Prostate gland (tissue), 2 donors: ENCODE data around the gene OR2V2.
"Not testable (repeated sequence)": the region's sequence is repeated elsewhere in the genome, so short reads cannot be mapped to it uniquely, and the experiment has no call there.

Experiments used
- CTCF ChIP-seq, 4 experiments: fragments of 200-600 bp in 2 of 4; fragments of 450-650 bp in 2 of 4; sonication (generic) in 2 of 4; IDR thresholded peaks; 1 replicate in 3 of 4; 2 replicates in 1 of 4; pipeline ENCODE4 v1.5.1; 2016 to 2019; ENCODE audit warnings: antibody characterized with exemption in 4 of 4, mild to moderate bottlenecking in 2 of 4, moderate library complexity in 2 of 4
- POLR2A ChIP-seq: fragments of 450-650 bp; IDR thresholded peaks from one replicate; pipeline ENCODE4 v1.6.1; 2016; ENCODE audit warnings: antibody characterized with exemption, mild to moderate bottlenecking
- POLR2AphosphoS5 ChIP-seq: sonication (generic); formaldehyde crosslinking; IDR thresholded peaks from one replicate; pipeline ENCODE4 v1.6.1; 2017; ENCODE audit warnings: antibody characterized with exemption

DNA sequence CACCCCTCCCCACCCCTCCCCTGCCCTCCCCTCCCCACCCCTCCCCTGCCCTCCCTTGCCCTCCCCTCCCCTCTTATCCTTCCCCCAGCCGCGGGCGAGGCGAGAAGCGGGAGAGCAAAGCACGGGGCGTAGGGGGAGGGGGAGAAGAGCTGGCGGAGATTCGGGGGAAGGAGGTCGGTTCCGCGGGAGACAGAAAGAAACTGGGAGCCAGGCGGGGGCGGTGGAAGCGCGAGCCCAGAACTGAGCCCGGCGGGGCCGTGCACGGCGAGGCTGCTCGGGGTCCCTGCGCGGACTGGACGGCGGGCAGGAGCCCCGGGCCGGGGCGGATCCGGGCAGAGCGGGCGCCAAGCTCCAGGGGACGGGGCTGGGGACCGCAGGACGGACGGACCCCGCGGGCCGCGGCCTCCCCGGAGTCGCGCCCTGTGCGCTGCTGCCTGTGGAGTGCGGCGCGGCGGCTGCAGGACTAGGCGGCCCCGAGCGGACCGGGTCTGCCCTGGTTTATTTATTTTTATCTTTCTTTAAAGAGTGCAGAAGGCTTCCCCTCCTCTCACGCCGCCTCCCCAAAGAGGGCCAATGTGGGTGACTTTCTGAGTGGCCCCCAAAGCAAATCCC is 46.2 kb upstream of the OR2V2 start:
- TF ChIP-seq POLR2A; CTCF (IDR thresholded peaks at IDR 0.05); POLR2AphosphoS5: not testable (repeated sequence)
